ES-I3 (cell line): Measurements from ENCODE around the gene TRIM36.

Experiments
- H3K36me3 ChIP-seq: 2 replicates; pipeline ENCODE4 v1.6.1; 2013; ENCODE audit warnings: mild to moderate bottlenecking, low read length, control low read depth, moderate library complexity; ENCODE audit not compliant: insufficient read depth
- H3K4me1 ChIP-seq: 2 replicates; pipeline ENCODE4 v1.6.1; 2013; ENCODE audit warnings: mild to moderate bottlenecking, control low read depth, low read length; ENCODE audit not compliant: insufficient read depth
- H3K9ac ChIP-seq: 2 replicates; pipeline ENCODE4 v1.6.1; 2013; ENCODE audit warnings: low read depth, mild to moderate bottlenecking, low read length, moderate library complexity
- H3K9me3 ChIP-seq: 2 replicates; pipeline ENCODE4 v1.6.1; 2013; ENCODE audit warnings: mild to moderate bottlenecking, low read length, moderate library complexity; ENCODE audit not compliant: control insufficient read depth, insufficient read depth

The TRIM36 gene

DNA sequence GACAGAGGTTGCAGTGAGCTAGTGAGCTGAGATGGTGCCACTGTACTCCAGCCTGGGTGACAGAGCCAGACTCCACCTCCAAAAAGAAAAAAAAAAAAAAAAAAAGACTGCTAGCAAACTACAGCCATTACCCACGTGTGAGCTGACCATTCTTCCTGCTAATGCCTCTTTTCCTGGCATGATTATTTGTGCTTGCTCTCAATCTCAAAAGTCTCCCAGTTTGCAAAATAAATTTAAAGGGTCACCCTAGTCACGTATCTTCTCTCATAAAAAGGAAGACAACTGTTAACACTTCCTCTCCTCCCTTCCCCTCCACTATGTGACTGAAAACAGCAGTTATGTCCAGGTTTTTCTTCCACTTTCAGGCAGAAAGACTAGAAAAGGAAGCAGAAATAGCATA, 37.2 kb downstream of the TRIM36 start:
- no peaks in the 10 kb centered on the region for H3K4me1 ChIP-seq
- no peaks in the 10 kb centered on the region for H3K9me3 ChIP-seq
- no peaks in the 10 kb centered on the region for H3K36me3 ChIP-seq
- H3K9ac ChIP-seq: no peak overlapping the region

DNA sequence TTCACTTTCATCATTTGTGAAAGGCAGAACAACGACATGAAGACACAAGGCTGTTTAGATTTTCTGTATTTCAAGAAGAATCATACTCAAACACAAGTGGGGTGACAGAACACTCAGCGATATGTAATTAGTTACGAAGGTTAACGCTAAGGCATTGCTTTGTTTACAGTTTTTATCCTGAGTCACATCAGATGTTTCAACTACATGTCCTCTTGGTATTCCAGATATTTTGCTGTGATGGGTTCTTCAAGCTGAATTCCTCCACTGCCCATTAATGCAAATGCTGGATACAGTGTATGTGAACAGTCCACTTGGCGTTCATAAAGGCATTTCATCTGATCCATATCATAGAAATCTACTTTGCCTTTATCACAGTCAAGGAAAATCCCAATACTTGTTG, 43.4 kb downstream of the TRIM36 start:
- Histone ChIP-seq H3K4me1 (no peaks in the 10 kb centered on the region), H3K9ac (no peak overlapping the region), H3K9me3 (no peaks in the 10 kb centered on the region), H3K36me3 (no peaks in the 10 kb centered on the region)

- H3K4me1 ChIP-seq: no peaks in the 10 kb centered on the region
- no peaks in the 10 kb centered on the region for H3K9me3 ChIP-seq
- H3K9ac ChIP-seq: no peak overlapping the region
- no peaks in the 10 kb centered on the region for H3K36me3 ChIP-seq
Observed at GRCh38 chr5:115124741-115125140, 45.0 kb downstream of the TRIM36 start.

DNA sequence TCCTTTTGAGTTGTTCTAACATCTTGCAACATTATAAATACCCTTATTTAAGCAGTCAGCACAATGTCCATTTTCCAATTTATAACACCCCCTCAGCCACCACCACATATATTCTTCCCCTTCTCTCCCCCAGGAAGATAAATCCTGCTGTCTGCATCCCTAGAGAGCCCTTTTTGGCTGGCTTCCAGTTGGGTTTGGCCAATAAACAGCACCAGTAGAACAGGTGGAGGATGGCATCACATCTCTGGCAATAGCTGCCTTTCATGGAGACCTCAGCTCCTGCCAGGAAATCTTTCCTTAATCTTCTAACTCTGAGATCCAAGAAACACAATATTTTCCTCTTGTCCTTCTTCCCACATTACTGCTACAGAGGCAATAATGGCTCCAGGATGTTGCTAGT, 53.7 kb downstream of the TRIM36 start:
- Histone ChIP-seq H3K9me3 (no peaks in the 10 kb centered on the region), H3K36me3 (no peaks in the 10 kb centered on the region; the same call in 1 of the 2 replicates), H3K9ac (no peak overlapping the region), H3K4me1 (no peaks in the 10 kb centered on the region)

DNA sequence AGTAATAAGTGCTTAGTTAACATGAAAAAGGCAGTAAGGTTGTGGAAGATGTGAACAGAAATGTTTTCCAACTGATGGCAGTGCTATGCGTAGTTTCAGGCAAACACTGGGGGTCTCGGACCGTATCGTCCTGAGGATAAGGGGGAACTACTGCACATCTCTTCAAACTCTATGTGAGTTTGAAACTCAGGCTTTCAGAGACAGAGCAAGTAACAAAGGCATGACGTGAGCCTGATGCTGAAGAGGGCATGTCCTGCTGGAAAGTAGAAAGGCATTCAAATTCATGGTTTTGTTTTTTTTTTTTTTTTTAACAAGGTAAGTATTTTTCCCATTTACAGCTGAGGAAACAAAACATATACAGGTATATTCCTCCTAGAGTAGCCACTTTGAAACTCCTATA, 59.9 kb downstream of the TRIM36 start:
- peak overlapping the region; percentile 20; the same call in 1 of the 2 replicates for H3K9ac ChIP-seq
- H3K9me3 ChIP-seq: no peaks in the 10 kb centered on the region
- no peaks in the 10 kb centered on the region for H3K36me3 ChIP-seq
- peaks cover 13% of the 10 kb centered on the region for H3K4me1 ChIP-seq

DNA sequence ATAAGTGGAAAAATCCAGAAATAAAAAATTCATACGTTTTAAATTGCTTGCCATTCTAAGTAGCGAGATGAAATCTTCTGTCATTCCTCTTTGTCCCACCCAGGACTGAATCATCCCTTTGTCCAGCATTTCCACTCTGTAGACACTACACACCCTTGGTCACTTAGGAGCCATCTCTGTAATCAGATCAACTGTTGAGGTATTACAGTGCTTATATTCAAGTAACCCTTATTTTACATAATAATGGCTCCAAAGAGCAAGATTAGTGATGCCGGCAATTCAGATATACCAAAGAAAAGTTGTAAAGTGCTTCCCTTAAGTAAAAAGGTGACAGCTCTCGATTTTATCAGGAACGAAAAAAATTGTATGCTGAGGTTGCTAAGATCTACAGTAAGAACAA, 60.4 kb downstream of the TRIM36 start:
- Histone ChIP-seq H3K4me1 (peaks cover 13% of the 10 kb centered on the region), H3K36me3 (no peaks in the 10 kb centered on the region), H3K9ac (peak overlapping the region; percentile 20; the same call in 1 of the 2 replicates), H3K9me3 (no peaks in the 10 kb centered on the region)

- Histone ChIP-seq H3K9me3 (no peaks in the 10 kb centered on the region), H3K4me1 (peaks cover 10% of the 10 kb centered on the region), H3K9ac (no peak overlapping the region), H3K36me3 (no peaks in the 10 kb centered on the region)
Observed at GRCh38 chr5:115100319-115100955, 69.3 kb downstream of the TRIM36 start.

- no peaks in the 10 kb centered on the region for H3K9me3 ChIP-seq
- H3K36me3 ChIP-seq: no peaks in the 10 kb centered on the region
- H3K4me1 ChIP-seq: peaks cover 10% of the 10 kb centered on the region
- H3K9ac ChIP-seq: no peak overlapping the region
Observed at GRCh38 chr5:115098041-115098702, 71.5 kb downstream of the TRIM36 start.

DNA sequence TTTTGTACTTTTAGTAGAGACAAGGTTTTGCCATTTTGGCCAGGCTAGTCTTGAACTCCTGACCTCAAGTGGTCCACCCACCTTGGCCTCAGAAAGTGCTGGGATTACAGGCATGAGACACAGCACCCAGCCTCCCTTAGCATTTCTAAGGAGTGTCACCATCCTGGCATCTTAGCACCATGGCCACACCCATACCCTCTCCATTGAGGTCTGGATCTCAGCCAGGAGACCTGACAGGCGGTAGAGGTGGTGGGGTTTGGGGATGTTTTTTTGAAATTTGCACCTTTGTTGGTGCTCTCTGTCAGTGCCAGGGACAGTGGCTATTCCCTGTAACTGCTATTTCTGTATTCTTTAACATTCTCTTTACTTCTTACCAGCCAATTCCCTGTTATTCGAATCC, 72.5 kb downstream of the TRIM36 start:
- Histone ChIP-seq H3K9ac (no peak overlapping the region), H3K36me3 (no peaks in the 10 kb centered on the region), H3K4me1 (peaks cover 10% of the 10 kb centered on the region), H3K9me3 (no peaks in the 10 kb centered on the region)

GRCh38 chr5:115096034-115096769, 73.5 kb downstream of the TRIM36 start:
- H3K4me1 ChIP-seq: peaks cover 21% of the 10 kb centered on the region
- no peak overlapping the region for H3K9ac ChIP-seq
- H3K36me3 ChIP-seq: no peaks in the 10 kb centered on the region
- H3K9me3 ChIP-seq: no peaks in the 10 kb centered on the region

DNA sequence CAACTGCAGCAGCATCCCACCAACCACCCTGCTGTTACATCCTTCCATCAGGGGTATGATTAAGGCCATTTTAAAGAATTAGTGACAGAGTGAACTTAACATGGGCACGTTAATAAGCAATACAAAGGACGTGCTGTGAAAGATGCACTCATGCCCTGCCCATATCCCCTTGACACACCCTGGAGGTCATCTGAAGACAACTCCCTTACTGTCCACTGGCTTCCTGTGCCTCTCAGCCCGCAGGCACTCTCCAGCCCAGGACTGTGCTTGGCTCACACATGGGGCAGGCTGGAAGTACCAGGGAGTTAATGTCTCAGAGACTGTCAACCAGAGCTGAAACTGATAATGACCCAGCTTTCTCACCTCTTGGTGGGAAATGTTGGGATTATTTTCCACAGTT, 81.8 kb downstream of the TRIM36 start:
- Histone ChIP-seq H3K9me3 (no peaks in the 10 kb centered on the region; the same call in 1 of the 2 replicates), H3K4me1 (peaks cover 36% of the 10 kb centered on the region), H3K36me3 (no peaks in the 10 kb centered on the region), H3K9ac (no peak overlapping the region)

- Histone ChIP-seq H3K4me1 (peaks cover 28% of the 10 kb centered on the region), H3K36me3 (no peaks in the 10 kb centered on the region), H3K9me3 (no peaks in the 10 kb centered on the region; the same call in 1 of the 2 replicates), H3K9ac (no peak overlapping the region)
Observed at GRCh38 chr5:115086473-115086872, 83.2 kb downstream of the TRIM36 start.

- H3K36me3 ChIP-seq: no peaks in the 10 kb centered on the region
- peaks cover 15% of the 10 kb centered on the region for H3K4me1 ChIP-seq
- no peak overlapping the region for H3K9ac ChIP-seq
- H3K9me3 ChIP-seq: no peaks in the 10 kb centered on the region; the same call in 1 of the 2 replicates
Observed at GRCh38 chr5:115084246-115084793, 85.4 kb downstream of the TRIM36 start.

DNA sequence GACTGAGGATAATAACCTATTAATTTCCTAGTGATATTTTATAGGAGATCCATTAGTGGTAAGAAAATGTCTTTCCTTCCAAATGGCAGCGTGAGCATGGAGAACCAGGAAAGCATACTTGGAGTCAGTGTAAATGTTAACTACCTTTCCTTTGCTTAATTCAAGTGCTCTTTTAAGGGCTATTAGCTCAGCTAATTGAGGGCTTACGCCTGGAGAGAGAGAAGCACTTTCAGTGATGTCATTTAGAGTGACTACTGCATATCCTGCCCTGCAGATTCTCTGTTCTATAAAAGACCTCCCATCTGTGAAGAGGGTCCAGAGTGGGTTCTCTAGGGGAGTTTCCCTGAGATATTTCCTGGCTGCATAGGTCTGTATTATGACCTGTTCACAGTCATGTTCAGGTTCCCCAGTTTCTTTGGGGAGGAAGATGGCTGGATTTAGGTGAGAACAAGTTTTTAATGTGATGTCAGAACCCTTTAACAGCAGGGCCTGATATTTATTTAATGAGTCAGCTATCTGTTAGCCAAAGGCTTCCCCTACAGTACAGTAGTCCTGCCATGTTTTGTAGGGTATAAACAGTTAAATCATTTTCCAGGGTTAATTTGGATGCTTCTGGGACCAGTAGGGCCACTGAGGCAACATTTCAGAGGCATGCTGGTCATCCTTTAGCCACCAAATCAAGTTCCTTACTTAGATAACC, 89.6 kb downstream of the TRIM36 start:
- no peak overlapping the region for H3K9ac ChIP-seq
- H3K36me3 ChIP-seq: no peaks in the 10 kb centered on the region
- H3K4me1 ChIP-seq: 0 out of 2 replicates have a peak, but pooled peaks cover 7% of the 10 kb centered on the region
- no peaks in the 10 kb centered on the region; the same call in 1 of the 2 replicates for H3K9me3 ChIP-seq
